GM13977 (cell line): ENCODE results near the gene LDHD.

ENCODE experiments used
- DNase-seq: peaks from one replicate; pipeline ENCODE4 v3.0.0; 2012; ENCODE audit warnings: low spot score
- CTCF ChIP-seq: IDR thresholded peaks from 2 replicates; pipeline ENCODE4 v1.5.1; 2012; ENCODE audit warnings: mild to moderate bottlenecking, control low read depth; ENCODE audit not compliant: insufficient read depth; ENCODE audit errors: extremely low read depth, missing control alignments
- in situ Hi-C: fragments of 300-500 bp; cut with MboI; formaldehyde crosslinking; loops from one replicate; pipeline ENCODE4 v1.12.0; 2022; ENCODE audit warnings: low sequenced_read_pairs, low pct_unique_long_range_greater_than_20kb, mixed read lengths, inconsistent platforms; ENCODE audit not compliant: unreplicated experiment

The LDHD gene

GRCh38 chr16:75073545-75074303 is 42.9 kb downstream of the LDHD start:
- in situ Hi-C loops, result no loop called here
- TF ChIP-seq CTCF, result no peak
- DNase-seq, result no peak

GRCh38 chr16:75072239-75072947 is 44.2 kb downstream of the LDHD start:
- DNase-seq, result no peak
- in situ Hi-C loops, result no loop called here
- no peak for TF ChIP-seq CTCF

GRCh38 chr16:75071621-75072020 is 45.0 kb downstream of the LDHD start:
- TF ChIP-seq CTCF, result no peak
- in situ Hi-C loops, result no loop called here

GRCh38 chr16:75070012-75070841 is 46.4 kb downstream of the LDHD start:
- no peak for DNase-seq
- in situ Hi-C loops, result no loop called here
- TF ChIP-seq CTCF, result no peak

More at GRCh38 chr16:75071621-75072020, 45.0 kb downstream of the LDHD start:
- DNase-seq, result no peak

DNA sequence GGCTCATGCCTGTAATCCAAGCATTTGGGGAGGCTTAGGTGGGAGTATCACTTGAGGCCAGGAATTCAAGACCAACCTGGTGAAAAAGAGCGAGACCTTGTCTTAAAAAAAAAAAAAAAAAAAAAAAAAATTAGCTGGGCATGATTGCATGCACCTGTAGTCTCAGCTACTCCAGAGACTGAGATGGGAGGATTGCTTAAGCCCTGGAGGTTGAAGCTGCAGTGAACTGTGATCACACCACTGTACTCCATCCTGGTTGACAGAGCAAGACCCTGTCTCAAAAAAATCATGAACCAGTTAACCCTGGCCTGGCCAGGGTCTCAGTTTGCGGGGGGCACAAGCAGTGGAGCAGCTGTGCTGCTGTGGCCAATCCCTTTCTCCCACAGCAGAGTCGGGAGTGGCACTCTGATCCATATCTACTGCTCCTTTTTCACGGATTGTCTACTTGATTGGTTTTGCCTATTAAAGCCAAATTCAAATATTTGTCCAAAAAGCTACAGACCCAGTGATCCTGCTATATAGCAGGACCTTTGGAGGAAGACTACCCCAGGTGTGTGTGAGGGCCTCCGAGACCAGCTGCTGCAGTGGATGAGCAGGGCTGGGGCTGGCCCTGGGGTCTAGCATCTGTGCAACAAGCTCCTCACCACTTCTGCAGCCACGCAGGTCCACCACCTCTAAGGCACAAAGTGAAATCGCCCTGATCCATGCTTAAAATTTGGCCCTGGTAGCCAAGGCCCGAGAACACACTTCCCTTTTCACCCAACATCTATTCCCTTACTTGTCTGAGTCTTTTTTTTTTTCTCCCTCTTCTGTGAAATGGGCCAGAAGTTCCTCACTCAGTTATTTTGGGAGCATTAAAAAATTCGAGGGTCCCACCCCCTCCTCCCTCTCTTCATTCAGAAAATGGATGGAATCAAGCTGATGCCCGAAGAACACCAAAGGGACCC is 48.2 kb downstream of the LDHD start:
- DNase-seq, result no peak
- in situ Hi-C loops, result no loop called here

More for the DNA sequence above, 48.2 kb downstream of the LDHD start:
- no peak for TF ChIP-seq CTCF
